Measurements from ENCODE around the gene GAL3ST1.

GAL3ST1 gene

GRCh38 chr22:30531651-30532608, 42.5 kb downstream of the GAL3ST1 start:
- DNase-seq (ENCODE audit: low spot score), result no peak

GRCh38 chr22:30526656-30527055, 47.8 kb downstream of the GAL3ST1 start:
- no peak for DNase-seq (ENCODE audit: low spot score)

- no peak for DNase-seq (ENCODE audit: low spot score)
Measured at GRCh38 chr22:30523646-30524489, 50.6 kb downstream of the GAL3ST1 start.

GRCh38 chr22:30521368-30522156, 52.9 kb downstream of the GAL3ST1 start:
- DNase-seq (ENCODE audit: low spot score), result no peak

GRCh38 chr22:30519842-30520425, 54.5 kb downstream of the GAL3ST1 start:
- DNase-seq (ENCODE audit: low spot score), result no peak

- no peak for DNase-seq (ENCODE audit: low spot score)
Measured at GRCh38 chr22:30516731-30517130, 57.7 kb downstream of the GAL3ST1 start.

GRCh38 chr22:30516273-30516672, 58.2 kb downstream of the GAL3ST1 start:
- DNase-seq (ENCODE audit: low spot score), result no peak

- no peak for DNase-seq (ENCODE audit: low spot score)
Measured at GRCh38 chr22:30514252-30514651, 60.2 kb downstream of the GAL3ST1 start.

GRCh38 chr22:30513462-30513861, 61.0 kb downstream of the GAL3ST1 start:
- DNase-seq (ENCODE audit: low spot score), result no peak

GRCh38 chr22:30511911-30512310, 62.6 kb downstream of the GAL3ST1 start:
- DNase-seq (ENCODE audit: low spot score), result no peak

GRCh38 chr22:30511109-30511508, 63.4 kb downstream of the GAL3ST1 start:
- no peak for DNase-seq (ENCODE audit: low spot score)

GRCh38 chr22:30508216-30508615, 66.2 kb downstream of the GAL3ST1 start:
- no peak for DNase-seq (ENCODE audit: low spot score)

- no peak for DNase-seq (ENCODE audit: low spot score)
Measured at GRCh38 chr22:30507670-30508069, 66.8 kb downstream of the GAL3ST1 start.

GRCh38 chr22:30506507-30506968, 67.9 kb downstream of the GAL3ST1 start:
- DNase-seq (ENCODE audit: low spot score), result no peak

Measured in CD4-positive, alpha-beta T cell treated with Interleukin-6 at 100 ng/mL for 8 hours (primary cell).